ENCODE results near the gene C1QTNF1. TPM values are rescaled to one million over a fixed set of nuclear protein-coding genes. Genes with fewer than 3 reads are reported as not detected.

The C1QTNF1 gene
- total RNA-seq, 2 donors from 2014 or later: 0.31 to 0.88 TPM

GRCh38 chr17:78986649-78987328, 37.2 kb upstream of the C1QTNF1 start:
- peaks cover 14% of the 10 kb centered on the region for H3K4me1 Mint-ChIP-seq (ENCODE audit: low read depth)
- H3K27me3 Mint-ChIP-seq (ENCODE audit: low read depth): no peaks in the 10 kb centered on the region
- no peaks in the 10 kb centered on the region for H3K9me3 Mint-ChIP-seq
- DNase-seq (no peak), ATAC-seq (replicated peaks in 1 of 2) (peak; percentile 39 to 45)
- peaks cover 2 to 10% of the 10 kb centered on the region in 2 donors for H3K36me3 Mint-ChIP-seq (ENCODE audit: insufficient read depth in 2 of 2)
- no peak overlapping the region for H3K27ac Mint-ChIP-seq
- peak overlapping the region; percentile 67 to 70 for H3K4me3 Mint-ChIP-seq

GRCh38 chr17:78988152-78988551, 35.8 kb upstream of the C1QTNF1 start:
- no peak for DNase-seq
- Mint-ChIP-seq H3K36me3 (ENCODE audit: insufficient read depth in 2 of 2) (peaks cover 2 to 15% of the 10 kb centered on the region in 2 donors), H3K9me3 (no peaks in the 10 kb centered on the region), H3K27ac (no peak overlapping the region), H3K4me3 (no peak overlapping the region), H3K4me1 (ENCODE audit: low read depth) (peaks cover 14% of the 10 kb centered on the region), H3K27me3 (ENCODE audit: low read depth) (no peaks in the 10 kb centered on the region)
- no peak for ATAC-seq (replicated peaks in 1 of 2)

GRCh38 chr17:78990349-78991016, 33.5 kb upstream of the C1QTNF1 start:
- no peaks in the 10 kb centered on the region for H3K27me3 Mint-ChIP-seq (ENCODE audit: low read depth)
- H3K4me1 Mint-ChIP-seq (ENCODE audit: low read depth): peaks cover 14% of the 10 kb centered on the region
- DNase-seq: no peak
- peaks cover 4 to 16% of the 10 kb centered on the region in 2 donors for H3K36me3 Mint-ChIP-seq (ENCODE audit: insufficient read depth in 2 of 2)
- ATAC-seq (replicated peaks in 1 of 2): no peak
- H3K27ac Mint-ChIP-seq: no peak overlapping the region
- H3K4me3 Mint-ChIP-seq: no peak overlapping the region
- no peaks in the 10 kb centered on the region for H3K9me3 Mint-ChIP-seq

GRCh38 chr17:78991017-78991738, 32.8 kb upstream of the C1QTNF1 start:
- ATAC-seq (replicated peaks in 1 of 2) (no peak), DNase-seq (no peak)
- no peaks in the 10 kb centered on the region for H3K9me3 Mint-ChIP-seq
- H3K4me1 Mint-ChIP-seq (ENCODE audit: low read depth): peaks cover 9% of the 10 kb centered on the region
- H3K36me3 Mint-ChIP-seq (ENCODE audit: insufficient read depth in 2 of 2): peaks cover 4 to 19% of the 10 kb centered on the region in 2 donors
- no peak overlapping the region for H3K4me3 Mint-ChIP-seq
- no peaks in the 10 kb centered on the region for H3K27me3 Mint-ChIP-seq (ENCODE audit: low read depth)
- no peak overlapping the region for H3K27ac Mint-ChIP-seq

- Mint-ChIP-seq H3K27ac (no peak overlapping the region), H3K27me3 (ENCODE audit: low read depth) (no peaks in the 10 kb centered on the region), H3K4me1 (ENCODE audit: low read depth) (peaks cover under 1% of the 10 kb centered on the region), H3K9me3 (no peaks in the 10 kb centered on the region), H3K4me3 (no peak overlapping the region), H3K36me3 (ENCODE audit: insufficient read depth in 2 of 2) (peaks cover 4 to 19% of the 10 kb centered on the region in 2 donors)
- ATAC-seq (replicated peaks in 1 of 2): no peak
- DNase-seq: no peak
These were observed 31.9 kb upstream of the C1QTNF1 start for GRCh38 chr17:78991906-78992532.

GRCh38 chr17:78992542-78993212, 31.3 kb upstream of the C1QTNF1 start:
- no peaks in the 10 kb centered on the region for H3K9me3 Mint-ChIP-seq
- peaks cover 4 to 19% of the 10 kb centered on the region in 2 donors for H3K36me3 Mint-ChIP-seq (ENCODE audit: insufficient read depth in 2 of 2)
- no peak overlapping the region for H3K27ac Mint-ChIP-seq
- no peaks in the 10 kb centered on the region for H3K27me3 Mint-ChIP-seq (ENCODE audit: low read depth)
- H3K4me1 Mint-ChIP-seq (ENCODE audit: low read depth): no peaks in the 10 kb centered on the region
- DNase-seq: no peak
- no peak overlapping the region for H3K4me3 Mint-ChIP-seq
- ATAC-seq (replicated peaks in 1 of 2): no peak

GRCh38 chr17:78993241-78993956, 30.6 kb upstream of the C1QTNF1 start:
- ATAC-seq (replicated peaks in 1 of 2) (peak; percentile 54 to 68), DNase-seq (peak; percentile 45 to 65)
- Mint-ChIP-seq H3K4me3 (no peak overlapping the region), H3K27ac (no peak overlapping the region), H3K27me3 (ENCODE audit: low read depth) (no peaks in the 10 kb centered on the region), H3K36me3 (ENCODE audit: insufficient read depth in 2 of 2) (peaks cover 4 to 19% of the 10 kb centered on the region in 2 donors), H3K9me3 (no peaks in the 10 kb centered on the region), H3K4me1 (ENCODE audit: low read depth) (no peaks in the 10 kb centered on the region)

GRCh38 chr17:78993981-78994671, 29.8 kb upstream of the C1QTNF1 start:
- Mint-ChIP-seq H3K27me3 (ENCODE audit: low read depth) (no peaks in the 10 kb centered on the region), H3K27ac (no peak overlapping the region), H3K4me3 (no peak overlapping the region), H3K9me3 (no peaks in the 10 kb centered on the region), H3K36me3 (ENCODE audit: insufficient read depth in 2 of 2) (peaks cover 4 to 19% of the 10 kb centered on the region in 2 donors), H3K4me1 (ENCODE audit: low read depth) (no peaks in the 10 kb centered on the region)
- DNase-seq (no peak), ATAC-seq (replicated peaks in 1 of 2) (no peak)

- H3K4me1 Mint-ChIP-seq (ENCODE audit: low read depth): no peaks in the 10 kb centered on the region
- H3K36me3 Mint-ChIP-seq (ENCODE audit: insufficient read depth in 2 of 2): peaks cover 4 to 15% of the 10 kb centered on the region in 2 donors
- DNase-seq: no peak
- H3K9me3 Mint-ChIP-seq: no peaks in the 10 kb centered on the region
- no peak overlapping the region for H3K27ac Mint-ChIP-seq
- no peak overlapping the region for H3K4me3 Mint-ChIP-seq
- H3K27me3 Mint-ChIP-seq (ENCODE audit: low read depth): no peaks in the 10 kb centered on the region
- no peak for ATAC-seq (replicated peaks in 1 of 2)
These were observed 28.8 kb upstream of the C1QTNF1 start for GRCh38 chr17:78995022-78995760.

- ATAC-seq (replicated peaks in 1 of 2): no peak
- H3K27me3 Mint-ChIP-seq (ENCODE audit: low read depth): no peaks in the 10 kb centered on the region
- H3K9me3 Mint-ChIP-seq: no peaks in the 10 kb centered on the region
- peaks cover 2 to 15% of the 10 kb centered on the region in 2 donors for H3K36me3 Mint-ChIP-seq (ENCODE audit: insufficient read depth in 2 of 2)
- no peak overlapping the region for H3K27ac Mint-ChIP-seq
- no peaks in the 10 kb centered on the region for H3K4me1 Mint-ChIP-seq (ENCODE audit: low read depth)
- H3K4me3 Mint-ChIP-seq: no peak overlapping the region
- DNase-seq: no peak
These were observed 28.1 kb upstream of the C1QTNF1 start for GRCh38 chr17:78995761-78996451.

- DNase-seq (no peak), ATAC-seq (replicated peaks in 1 of 2) (no peak)
- Mint-ChIP-seq H3K27me3 (ENCODE audit: low read depth) (no peaks in the 10 kb centered on the region), H3K27ac (no peak overlapping the region), H3K4me3 (no peak overlapping the region), H3K4me1 (ENCODE audit: low read depth) (no peaks in the 10 kb centered on the region), H3K36me3 (ENCODE audit: insufficient read depth in 2 of 2) (peaks cover 2 to 8% of the 10 kb centered on the region in 2 donors), H3K9me3 (no peaks in the 10 kb centered on the region)
These were observed 27.2 kb upstream of the C1QTNF1 start for GRCh38 chr17:78996781-78997201.

Data from activated T-cell treated with anti-CD3 and anti-CD28 coated beads, Interleukin-2, amount 50 U/mL, for 72 hours (primary cell).